Mesothelial cell of epicardium (in vitro differentiated cells): ENCODE measurements around the gene SIL1. TPM values are rescaled to one million over a fixed set of nuclear protein-coding genes. Genes with fewer than 3 reads are reported as not detected.
A peak's percentile ranks its signal among the peaks of the same experiment; 100 is the strongest.

Source experiments
- DNase-seq, 2 experiments: peaks; one replicate each; pipeline ENCODE4 v3.0.0; 2021; ENCODE audit warnings: low spot score in 2 of 2; ENCODE audit not compliant: unreplicated experiment in 2 of 2
- H3K27ac Mint-ChIP-seq: 2 replicates; pipeline ENCODE4 v1.8.0; 2021; ENCODE audit warnings: mixed read lengths
- H3K27me3 Mint-ChIP-seq: 2 replicates; pipeline ENCODE4 v1.8.0; 2021; ENCODE audit warnings: low read depth, mixed read lengths
- H3K36me3 Mint-ChIP-seq: 2 replicates; pipeline ENCODE4 v1.8.0; 2021; ENCODE audit warnings: mixed read lengths
- H3K4me1 Mint-ChIP-seq: 2 replicates; pipeline ENCODE4 v1.8.0; 2021; ENCODE audit warnings: mixed read lengths
- H3K4me3 Mint-ChIP-seq: 2 replicates; pipeline ENCODE4 v1.8.0; 2021; ENCODE audit warnings: mild to moderate bottlenecking, moderate library complexity, mixed read lengths
- H3K9me3 Mint-ChIP-seq: 2 replicates; pipeline ENCODE4 v1.8.0; 2021; ENCODE audit warnings: mixed read lengths
- total RNA-seq: library from RNA; stranded (reverse); gene quantifications from 3 replicates; pipeline ENCODE4 v1.2.1, GENCODE V29; 2021
- TF ChIP-seq, protein P1 (sequence below): fragments of 200-600 bp; sonication (generic); IDR thresholded peaks from one replicate; pipeline ENCODE4 v1.5.0; 2021; ENCODE audit warnings: antibody characterized with exemption; ENCODE audit not compliant: unreplicated experiment

Gene SIL1
- total RNA-seq, 1 donor from 2014 or later = 46.2 TPM

- H3K36me3 Mint-ChIP-seq = peaks cover 31% of the 10 kb centered on the region
- TF ChIP-seq, protein P1, sequence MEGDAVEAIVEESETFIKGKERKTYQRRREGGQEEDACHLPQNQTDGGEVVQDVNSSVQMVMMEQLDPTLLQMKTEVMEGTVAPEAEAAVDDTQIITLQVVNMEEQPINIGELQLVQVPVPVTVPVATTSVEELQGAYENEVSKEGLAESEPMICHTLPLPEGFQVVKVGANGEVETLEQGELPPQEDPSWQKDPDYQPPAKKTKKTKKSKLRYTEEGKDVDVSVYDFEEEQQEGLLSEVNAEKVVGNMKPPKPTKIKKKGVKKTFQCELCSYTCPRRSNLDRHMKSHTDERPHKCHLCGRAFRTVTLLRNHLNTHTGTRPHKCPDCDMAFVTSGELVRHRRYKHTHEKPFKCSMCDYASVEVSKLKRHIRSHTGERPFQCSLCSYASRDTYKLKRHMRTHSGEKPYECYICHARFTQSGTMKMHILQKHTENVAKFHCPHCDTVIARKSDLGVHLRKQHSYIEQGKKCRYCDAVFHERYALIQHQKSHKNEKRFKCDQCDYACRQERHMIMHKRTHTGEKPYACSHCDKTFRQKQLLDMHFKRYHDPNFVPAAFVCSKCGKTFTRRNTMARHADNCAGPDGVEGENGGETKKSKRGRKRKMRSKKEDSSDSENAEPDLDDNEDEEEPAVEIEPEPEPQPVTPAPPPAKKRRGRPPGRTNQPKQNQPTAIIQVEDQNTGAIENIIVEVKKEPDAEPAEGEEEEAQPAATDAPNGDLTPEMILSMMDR = no peak
- DNase-seq = no peak
- no peak overlapping the region for H3K4me3 Mint-ChIP-seq
- no peak overlapping the region for H3K27ac Mint-ChIP-seq
- H3K9me3 Mint-ChIP-seq = peaks cover 8% of the 10 kb centered on the region
- no peaks in the 10 kb centered on the region for H3K4me1 Mint-ChIP-seq
- no peaks in the 10 kb centered on the region for H3K27me3 Mint-ChIP-seq
These were observed 193.5 kb downstream of the SIL1 start for GRCh38 chr5:139004374-139005307.

- Mint-ChIP-seq H3K4me3 (no peak overlapping the region), H3K27ac (no peak overlapping the region), H3K27me3 (no peaks in the 10 kb centered on the region), H3K36me3 (peaks cover 60% of the 10 kb centered on the region), H3K4me1 (no peaks in the 10 kb centered on the region), H3K9me3 (peaks cover 32% of the 10 kb centered on the region)
- TF ChIP-seq, protein P1 = no peak
- no peak for DNase-seq
These were observed 198.5 kb downstream of the SIL1 start for GRCh38 chr5:138999674-139000073.

- Mint-ChIP-seq H3K27ac (no peak overlapping the region), H3K4me1 (no peaks in the 10 kb centered on the region), H3K4me3 (no peak overlapping the region), H3K27me3 (no peaks in the 10 kb centered on the region), H3K36me3 (peaks cover 50% of the 10 kb centered on the region), H3K9me3 (peaks cover 27% of the 10 kb centered on the region)
- DNase-seq = no peak
- TF ChIP-seq, protein P1 = no peak
These were observed 199.6 kb downstream of the SIL1 start for GRCh38 chr5:138998521-138998920.

- H3K9me3 Mint-ChIP-seq = peaks cover 27% of the 10 kb centered on the region
- TF ChIP-seq, protein P1 = no peak
- no peak overlapping the region for H3K4me3 Mint-ChIP-seq
- H3K4me1 Mint-ChIP-seq = no peaks in the 10 kb centered on the region
- no peak overlapping the region for H3K27ac Mint-ChIP-seq
- no peaks in the 10 kb centered on the region for H3K27me3 Mint-ChIP-seq
- peaks cover 38% of the 10 kb centered on the region for H3K36me3 Mint-ChIP-seq
- no peak for DNase-seq
These were observed 202.0 kb downstream of the SIL1 start for GRCh38 chr5:138996120-138996519.

DNA sequence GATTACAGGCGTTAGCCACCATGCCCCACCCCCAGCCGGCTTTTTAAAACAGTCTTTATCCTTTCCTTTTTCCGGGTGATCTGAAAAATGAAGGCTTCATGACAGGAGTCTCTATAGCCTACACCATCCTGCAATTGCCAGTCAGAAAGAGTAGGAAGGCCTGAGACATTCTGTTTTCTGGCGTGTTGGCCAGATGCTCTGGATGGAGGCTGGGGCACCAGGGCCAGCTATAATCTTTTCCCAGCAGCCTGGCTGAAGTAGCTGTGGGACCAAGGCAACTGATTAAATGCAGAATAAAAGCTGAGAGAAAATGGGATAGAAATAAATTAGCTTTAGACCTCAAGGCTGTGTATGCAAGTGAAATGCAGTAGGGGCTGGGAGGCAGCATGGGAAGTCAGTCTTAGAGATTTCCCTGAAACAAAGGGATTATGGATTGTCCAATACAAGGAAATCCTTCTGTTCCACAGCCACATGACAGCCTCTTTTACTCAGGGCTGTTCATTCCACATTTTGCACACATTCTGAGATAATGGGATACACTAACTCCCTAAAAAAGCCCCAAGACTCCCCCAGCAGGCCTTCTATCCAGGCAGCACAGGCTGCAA lies 207.1 kb downstream of the SIL1 start:
- H3K27ac Mint-ChIP-seq = no peak overlapping the region
- no peak overlapping the region for H3K4me3 Mint-ChIP-seq
- peak in 1 of 2 experiments; percentile 16 for DNase-seq
- TF ChIP-seq, protein P1 = no peak
- no peaks in the 10 kb centered on the region for H3K27me3 Mint-ChIP-seq
- H3K9me3 Mint-ChIP-seq = peaks cover 7% of the 10 kb centered on the region
- H3K36me3 Mint-ChIP-seq = peaks cover 11% of the 10 kb centered on the region
- H3K4me1 Mint-ChIP-seq = peaks cover 4% of the 10 kb centered on the region
